Measurements from ENCODE around the gene PPIF.

DNA sequence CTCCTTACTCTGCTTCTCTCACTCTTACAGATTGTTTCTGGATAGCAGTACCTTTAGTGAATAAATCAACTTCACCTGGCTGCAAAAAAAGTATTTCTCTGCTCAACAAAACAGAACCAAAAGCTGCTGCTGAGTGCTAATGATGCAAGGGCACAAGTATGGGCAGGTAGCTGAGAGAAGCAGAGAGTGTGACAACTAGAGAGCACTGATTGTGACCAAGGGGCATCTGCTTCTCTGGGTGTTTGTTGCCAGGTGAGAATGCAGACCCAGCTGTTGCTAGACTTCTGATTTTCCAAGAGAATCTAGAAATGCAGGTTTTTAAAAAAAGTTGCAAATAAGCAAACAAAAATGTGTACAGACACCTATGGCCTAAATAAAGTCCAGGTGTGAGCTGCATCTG, 25.3 kb upstream of the PPIF start:
- TF ChIP-seq POLR2A (IDR thresholded peaks at IDR 0.05) = no peak
- TF ChIP-seq, protein P1, sequence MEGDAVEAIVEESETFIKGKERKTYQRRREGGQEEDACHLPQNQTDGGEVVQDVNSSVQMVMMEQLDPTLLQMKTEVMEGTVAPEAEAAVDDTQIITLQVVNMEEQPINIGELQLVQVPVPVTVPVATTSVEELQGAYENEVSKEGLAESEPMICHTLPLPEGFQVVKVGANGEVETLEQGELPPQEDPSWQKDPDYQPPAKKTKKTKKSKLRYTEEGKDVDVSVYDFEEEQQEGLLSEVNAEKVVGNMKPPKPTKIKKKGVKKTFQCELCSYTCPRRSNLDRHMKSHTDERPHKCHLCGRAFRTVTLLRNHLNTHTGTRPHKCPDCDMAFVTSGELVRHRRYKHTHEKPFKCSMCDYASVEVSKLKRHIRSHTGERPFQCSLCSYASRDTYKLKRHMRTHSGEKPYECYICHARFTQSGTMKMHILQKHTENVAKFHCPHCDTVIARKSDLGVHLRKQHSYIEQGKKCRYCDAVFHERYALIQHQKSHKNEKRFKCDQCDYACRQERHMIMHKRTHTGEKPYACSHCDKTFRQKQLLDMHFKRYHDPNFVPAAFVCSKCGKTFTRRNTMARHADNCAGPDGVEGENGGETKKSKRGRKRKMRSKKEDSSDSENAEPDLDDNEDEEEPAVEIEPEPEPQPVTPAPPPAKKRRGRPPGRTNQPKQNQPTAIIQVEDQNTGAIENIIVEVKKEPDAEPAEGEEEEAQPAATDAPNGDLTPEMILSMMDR (IDR thresholded peaks at IDR 0.05) = no peak
- no peak for TF ChIP-seq POLR2AphosphoS5 (IDR thresholded peaks at IDR 0.05)
